Raji (cell line): ENCODE measurements around the gene SRSF8.

Source experiments
- POLR2A ChIP-seq: IDR thresholded peaks from 2 replicates; pipeline ENCODE4 v1.6.1; 2011; ENCODE audit warnings: low read depth, low read length, control low read depth; ENCODE audit not compliant: insufficient read depth

SRSF8 gene

GRCh38 chr11:95102733-95103132 is 36.0 kb downstream of the SRSF8 start:
- TF ChIP-seq POLR2A, result no peak

- no peak for TF ChIP-seq POLR2A
Measured at GRCh38 chr11:95103701-95104100, 37.0 kb downstream of the SRSF8 start.

DNA sequence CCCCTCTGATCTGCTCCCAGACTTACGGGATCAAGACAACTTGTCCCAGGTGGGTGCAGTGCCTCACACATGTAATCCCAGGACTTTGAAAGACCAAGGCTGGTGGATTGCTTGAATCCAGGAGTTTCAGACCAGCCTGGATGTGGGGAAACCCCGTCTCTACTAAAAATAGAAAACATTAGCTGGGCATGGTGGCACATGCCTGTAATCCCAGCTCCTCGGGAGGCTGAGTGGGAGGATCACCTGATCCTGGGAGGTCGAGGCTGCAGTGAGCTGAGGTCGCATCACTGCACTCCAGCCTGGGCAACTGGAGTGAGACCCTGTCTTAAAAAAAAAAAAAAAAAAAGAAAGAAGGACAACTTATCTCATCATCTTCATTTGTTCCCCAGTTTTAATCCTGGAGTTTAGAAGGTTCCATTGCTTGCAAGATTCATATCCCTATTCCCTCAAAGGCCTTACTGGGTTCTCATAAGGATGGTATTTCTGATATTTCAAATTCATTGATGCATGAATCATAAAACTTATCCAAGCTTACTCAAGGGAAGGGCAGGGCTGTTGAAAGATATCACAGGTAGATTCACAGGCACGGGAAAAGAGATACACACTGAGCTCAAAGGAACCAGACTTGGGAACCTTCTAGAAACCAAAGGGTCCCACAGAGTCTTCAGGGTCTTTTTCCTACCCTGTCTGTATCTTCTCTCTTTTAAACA is 37.6 kb downstream of the SRSF8 start:
- TF ChIP-seq POLR2A, result no peak

GRCh38 chr11:95104856-95105255 is 38.1 kb downstream of the SRSF8 start:
- TF ChIP-seq POLR2A, result no peak

DNA sequence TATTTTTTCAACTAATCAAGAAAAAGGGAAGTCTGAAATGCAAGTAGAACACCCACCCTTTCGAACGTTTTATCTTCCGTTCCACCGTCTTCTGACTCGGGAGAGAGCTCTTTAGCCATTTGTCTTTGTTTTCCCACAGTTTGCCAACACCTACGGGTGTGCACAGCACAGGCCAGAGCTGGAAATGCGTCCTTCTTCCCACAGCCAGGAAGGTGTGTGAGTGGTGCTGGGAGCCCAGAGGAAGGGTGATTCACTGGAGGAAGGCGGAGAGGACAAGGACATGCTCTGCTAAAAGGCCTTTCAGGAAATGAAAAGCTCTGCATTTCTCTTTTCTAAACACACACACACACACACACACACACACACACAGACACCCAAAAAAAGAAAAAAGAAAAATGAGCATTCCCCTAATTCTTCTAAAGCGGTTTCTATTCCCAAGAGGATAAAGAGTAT is 41.5 kb downstream of the SRSF8 start:
- no peak for TF ChIP-seq POLR2A

- no peak for TF ChIP-seq POLR2A
Measured at GRCh38 chr11:95108671-95109551, 42.2 kb downstream of the SRSF8 start.

GRCh38 chr11:95111923-95112540 is 45.3 kb downstream of the SRSF8 start:
- TF ChIP-seq POLR2A, result no peak

- TF ChIP-seq POLR2A, result no peak
Measured at GRCh38 chr11:95115597-95115996, 48.9 kb downstream of the SRSF8 start.

GRCh38 chr11:95119361-95120060 is 52.8 kb downstream of the SRSF8 start:
- no peak for TF ChIP-seq POLR2A
